ENCODE results near the gene IVD. TPM values are rescaled to one million over a fixed set of nuclear protein-coding genes. Genes with fewer than 3 reads are reported as not detected.

Gene IVD
- total RNA-seq, 2 experiments from 2014 or later = 92.4 to 95.2 TPM

GRCh38 chr15:40464595-40465185 is 59.1 kb downstream of the IVD start:
- Mint-ChIP-seq H3K27me3 (no peaks in the 10 kb centered on the region), H3K9me3 (no peaks in the 10 kb centered on the region), H3K4me3 (no peak overlapping the region), H3K36me3 (peaks cover 9% of the 10 kb centered on the region), H3K4me1 (peaks cover 8% of the 10 kb centered on the region), H3K27ac (no peak overlapping the region)
- DNase-seq (no peak), ATAC-seq (ENCODE audit: low read depth) (no peak)
- POLR2A ChIA-PET = no interaction called here

- DNase-seq = no peak
- no peaks in the 10 kb centered on the region for H3K27me3 Mint-ChIP-seq
- H3K27ac Mint-ChIP-seq = no peak overlapping the region
- H3K4me1 Mint-ChIP-seq = peaks cover 8% of the 10 kb centered on the region
- H3K36me3 Mint-ChIP-seq = peaks cover 9% of the 10 kb centered on the region
- no peak overlapping the region for H3K4me3 Mint-ChIP-seq
- POLR2A ChIA-PET = interaction anchor here (0.5 kb wide), 1 partner anchor 190 kb away, joined by 4 read pairs; no protein-coding TSS in a partner anchor
- H3K9me3 Mint-ChIP-seq = no peaks in the 10 kb centered on the region
- no peak for ATAC-seq (ENCODE audit: low read depth)
These were observed 60.3 kb downstream of the IVD start for GRCh38 chr15:40465939-40466338.

DNA sequence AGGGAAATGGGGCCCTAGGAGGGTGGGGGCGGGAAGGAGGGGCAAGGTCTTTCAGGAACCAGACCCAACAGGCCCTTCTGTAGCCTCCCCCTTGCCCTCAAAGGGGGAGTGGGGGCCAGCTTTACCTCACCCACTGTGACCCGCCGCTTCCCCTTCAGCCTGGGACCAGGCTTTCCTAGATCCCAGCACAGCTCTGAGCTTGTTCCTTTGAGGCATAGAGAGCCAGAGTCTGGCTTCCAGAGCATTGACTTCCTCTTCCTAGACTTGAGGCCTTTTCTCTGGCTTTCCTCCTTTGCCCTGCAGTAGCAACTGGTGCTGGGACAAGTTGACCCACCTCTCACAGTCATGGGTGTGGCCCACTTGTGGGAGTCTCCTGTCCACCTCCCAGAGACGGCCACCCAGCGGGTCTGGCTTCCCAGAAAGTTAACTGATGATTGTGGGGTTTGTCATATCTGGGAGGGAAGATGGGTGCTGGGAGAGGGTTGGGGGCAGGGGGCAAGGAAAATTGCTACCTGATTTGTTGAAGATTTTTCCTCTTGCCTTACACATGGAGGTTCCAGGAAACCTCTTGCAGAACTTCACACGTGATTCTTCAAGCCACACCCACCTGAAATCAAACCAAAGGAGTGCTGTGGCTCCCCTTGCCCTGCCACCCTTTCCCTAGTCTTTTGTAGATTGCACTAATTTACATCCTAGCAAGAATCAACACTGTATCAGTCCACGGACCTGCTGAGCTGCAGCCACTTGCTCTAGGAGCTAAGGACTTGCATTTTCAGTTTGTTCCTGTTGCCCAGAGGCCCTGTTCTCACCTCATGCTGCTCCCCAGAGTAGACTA is 61.0 kb downstream of the IVD start:
- H3K36me3 Mint-ChIP-seq = peaks cover 9% of the 10 kb centered on the region
- H3K27me3 Mint-ChIP-seq = no peaks in the 10 kb centered on the region
- POLR2A ChIA-PET = interaction anchor here (0.5 kb wide), 1 partner anchor 145 kb away, joined by 4 read pairs; no protein-coding TSS in a partner anchor
- no peaks in the 10 kb centered on the region for H3K9me3 Mint-ChIP-seq
- DNase-seq (no peak), ATAC-seq (ENCODE audit: low read depth) (no peak)
- peaks cover 8% of the 10 kb centered on the region for H3K4me1 Mint-ChIP-seq
- no peak overlapping the region for H3K4me3 Mint-ChIP-seq
- H3K27ac Mint-ChIP-seq = no peak overlapping the region

DNA sequence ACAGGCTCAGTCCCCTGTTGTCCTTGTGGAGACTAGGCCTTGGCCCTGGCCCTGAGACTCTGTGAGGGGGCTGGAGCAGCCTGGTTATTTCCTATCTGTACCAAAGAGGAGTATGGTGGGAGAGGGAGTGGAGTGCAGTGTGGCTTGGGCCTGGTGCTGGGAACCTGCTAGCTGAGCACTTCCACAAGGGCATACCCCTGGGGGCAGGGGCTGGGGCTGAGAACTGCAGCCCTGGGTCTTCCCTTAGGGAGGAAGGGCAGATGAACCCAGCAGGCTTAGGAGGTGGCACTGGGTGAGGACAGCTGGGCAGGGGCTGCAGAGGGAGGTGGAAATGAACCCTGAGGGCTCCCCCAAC is 61.6 kb downstream of the IVD start:
- ATAC-seq (ENCODE audit: low read depth) (no peak), DNase-seq (no peak)
- Mint-ChIP-seq H3K36me3 (peaks cover 9% of the 10 kb centered on the region), H3K27me3 (no peaks in the 10 kb centered on the region), H3K9me3 (no peaks in the 10 kb centered on the region), H3K4me3 (no peak overlapping the region), H3K27ac (no peak overlapping the region), H3K4me1 (peaks cover 12% of the 10 kb centered on the region)
- POLR2A ChIA-PET = interaction anchor here (0.5 kb wide), 1 partner anchor 146 kb away, joined by 4 read pairs; no protein-coding TSS in a partner anchor

DNA sequence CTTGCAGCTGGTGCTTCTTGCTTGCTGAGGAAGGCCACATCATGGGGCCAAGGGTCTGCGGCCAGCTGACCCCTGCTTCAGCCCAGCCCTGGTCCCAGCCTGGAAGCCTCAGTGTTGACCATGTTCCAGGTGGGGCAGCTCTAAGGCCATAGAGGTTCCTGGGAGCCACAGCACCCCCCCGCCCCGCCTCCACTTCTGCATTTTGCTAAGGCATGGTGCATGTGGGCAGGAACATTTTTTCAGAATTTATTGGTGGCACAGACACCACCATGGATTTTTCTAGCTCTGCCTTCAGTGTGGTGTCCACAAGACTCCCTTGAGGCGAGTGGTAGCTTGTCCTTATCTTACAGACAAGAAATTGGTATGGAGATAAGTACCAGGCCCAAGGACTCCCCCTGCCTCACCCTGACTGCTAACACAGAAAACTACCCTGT is 63.3 kb downstream of the IVD start:
- POLR2A ChIA-PET = interaction anchor here (0.6 kb wide), 1 partner anchor 18 kb away, joined by 3 read pairs; no protein-coding TSS in a partner anchor
- Mint-ChIP-seq H3K27me3 (no peaks in the 10 kb centered on the region), H3K4me1 (peaks cover 20% of the 10 kb centered on the region), H3K9me3 (no peaks in the 10 kb centered on the region), H3K27ac (no peak overlapping the region), H3K36me3 (peaks cover 9% of the 10 kb centered on the region), H3K4me3 (no peak overlapping the region)
- DNase-seq = no peak
- no peak for ATAC-seq (ENCODE audit: low read depth)

- DNase-seq (no peak), ATAC-seq (ENCODE audit: low read depth) (no peak)
- POLR2A ChIA-PET = interaction anchor here (0.6 to 2.1 kb wide), 6 partner anchors 16 to 95 kb away, joined by 3 to 8 read pairs (median 4); partner anchors contain the start of gene CCDC32
- Mint-ChIP-seq H3K4me1 (peaks cover 20% of the 10 kb centered on the region), H3K4me3 (peak overlapping the region; percentile 28), H3K9me3 (no peaks in the 10 kb centered on the region), H3K27me3 (no peaks in the 10 kb centered on the region), H3K36me3 (peaks cover 9% of the 10 kb centered on the region), H3K27ac (peak overlapping the region; percentile 54)
These were observed 64.3 kb downstream of the IVD start for GRCh38 chr15:40469776-40470390.

DNA sequence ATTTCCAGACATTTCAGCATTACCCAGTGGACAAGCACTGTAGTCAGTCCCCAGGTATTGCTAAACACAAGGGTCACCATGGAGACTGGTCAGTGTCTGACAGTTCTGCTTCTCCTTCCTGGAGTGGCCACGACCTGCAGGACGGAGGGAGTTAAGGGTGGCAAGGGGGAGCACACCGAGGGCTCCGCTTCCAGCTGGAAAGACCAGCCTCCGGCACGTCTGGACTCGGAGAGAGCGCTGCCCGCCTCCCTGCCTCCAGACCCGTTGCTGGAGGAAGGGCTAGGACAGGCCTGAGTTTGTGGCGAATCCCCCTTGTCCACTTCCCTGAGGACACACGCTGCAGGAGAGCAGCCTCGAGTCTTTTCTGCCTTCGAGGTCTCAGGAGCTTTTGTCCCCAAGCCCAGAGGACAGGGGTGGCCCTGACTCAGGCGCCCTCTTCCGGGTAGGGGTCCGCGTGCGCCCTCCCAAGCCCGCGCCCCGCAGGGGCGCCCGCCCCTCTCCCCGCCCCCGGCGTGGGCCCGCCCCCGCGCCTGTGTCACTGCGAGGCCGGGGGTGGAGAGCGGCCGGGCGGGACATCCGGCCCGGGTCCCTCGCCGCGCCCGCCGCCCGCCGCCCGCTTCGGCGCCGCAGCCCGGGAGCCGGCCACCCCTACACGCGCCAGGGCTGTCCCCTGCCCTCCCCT is 65.0 kb downstream of the IVD start, which contains the start of gene CHST14:
TSS of gene CHST14 (plus strand) at position 562 of the 682 bp plus-strand sequence. CDS start 230 bp downstream, outside the sequence.
- DNase-seq (peak; percentile 77), ATAC-seq (ENCODE audit: low read depth) (peak; percentile 80)
- POLR2A ChIA-PET = interaction anchor here (0.7 to 2.1 kb wide), 5 partner anchors 17 to 94 kb away, joined by 3 to 8 read pairs (median 5); partner anchors contain the start of gene CCDC32
- H3K4me3 Mint-ChIP-seq = peak within 1 kb of the TSS; percentile 85
- H3K27ac Mint-ChIP-seq = peak within 1 kb of the TSS; percentile 75
- no peaks in the 10 kb centered on the region for H3K27me3 Mint-ChIP-seq
- H3K9me3 Mint-ChIP-seq = no peaks in the 10 kb centered on the region
- H3K4me1 Mint-ChIP-seq = peaks cover 19% of the 10 kb centered on the region
- peaks cover 5% of the 10 kb centered on the region for H3K36me3 Mint-ChIP-seq

Other genes with a start within 250 kb of the IVD start
- gene BUB1B, start 244.7 kb upstream of the IVD start, total RNA-seq = 10 to 100 TPM; 59.3 TPM
- gene PAK6, start 166.7 kb upstream of the IVD start, total RNA-seq = 1 to 10 TPM in 1 of 2 experiments, under 1 TPM in 1; 0.91 to 1.3 TPM
- gene ANKRD63, start 122.7 kb upstream of the IVD start, total RNA-seq = under 1 TPM in 1 of 2 experiments, not detected in 1; 0.26 TPM
- gene PLCB2, start 97.9 kb upstream of the IVD start, total RNA-seq = 100 to 1,000 TPM; 173 to 174 TPM
- 1 to 10 TPM; 8.8 to 9.4 TPM for gene INAFM2, start 82.1 kb upstream of the IVD start, total RNA-seq
- gene CCDC9B, start 64.9 kb upstream of the IVD start, total RNA-seq = 1 to 10 TPM; 2.3 to 2.6 TPM
- not detected for gene PHGR1, start 54.8 kb upstream of the IVD start, total RNA-seq
- 1 to 10 TPM; 1.5 to 2.0 TPM for gene DISP2, start 47.6 kb upstream of the IVD start, total RNA-seq
- 10 to 100 TPM; 47.0 to 49.5 TPM for gene KNSTRN, start 23.1 kb upstream of the IVD start, total RNA-seq
- gene BAHD1, start 35.2 kb downstream of the IVD start, total RNA-seq = 10 to 100 TPM; 29.6 to 30.0 TPM
- gene CHST14, start 65.2 kb downstream of the IVD start, total RNA-seq = 10 to 100 TPM in 1 of 2 experiments, 1 to 10 TPM in 1; 9.8 to 10.8 TPM
- 10 to 100 TPM; 26.2 to 26.8 TPM for gene CCDC32, start 159.2 kb downstream of the IVD start, total RNA-seq
- gene RPUSD2, start 163.5 kb downstream of the IVD start, total RNA-seq = 10 to 100 TPM; 15.8 to 17.7 TPM
- gene KNL1, start 188.5 kb downstream of the IVD start, total RNA-seq = 10 to 100 TPM; 43.8 to 46.2 TPM